H1 (cell line): ENCODE measurements around the gene CUEDC2. TPM values are rescaled to one million over a fixed set of nuclear protein-coding genes. Genes with fewer than 3 reads are reported as not detected.

Experiments used
- CEBPB ChIP-seq: IDR thresholded peaks from 2 replicates; pipeline ENCODE4 v1.6.1; 2012; ENCODE audit warnings: low read depth, low read length
- CHD2 ChIP-seq: IDR thresholded peaks from 2 replicates; pipeline ENCODE4 v1.6.1; 2012; ENCODE audit warnings: low read length, improper control_type of control experiment
- CHD7 ChIP-seq: fragments of 300-600 bp; sonication (generic); IDR thresholded peaks from 2 replicates; pipeline ENCODE4 v1.7.1; 2012; ENCODE audit warnings: low read length, moderate library complexity, mild to moderate bottlenecking, inconsistent platforms; ENCODE audit not compliant: insufficient replicate concordance
- HDAC6 ChIP-seq: IDR thresholded peaks from one replicate; pipeline ENCODE4 v1.7.1; 2012; ENCODE audit warnings: low read depth, mild to moderate bottlenecking, inconsistent platforms, low read length, moderate library complexity
- SP1 ChIP-seq: IDR thresholded peaks from 2 replicates; pipeline ENCODE4 v1.6.1; 2011; ENCODE audit warnings: low read depth, low read length
- YY1 ChIP-seq: IDR thresholded peaks from 2 replicates; pipeline ENCODE4 v1.6.1; 2011; ENCODE audit warnings: low read depth, mild to moderate bottlenecking, low read length
- polyA plus RNA-seq, 7 experiments: library from polyadenylated mRNA; depleted of rRNA in 3 of 7; stranded (reverse) in 5 of 7; unstranded in 2 of 7; fragments of >200 nt in 5 of 7; fragments of 200-250 nt in 2 of 7; gene quantifications; 1 replicate in 5 of 7; 2 replicates in 1 of 7; 4 replicates in 1 of 7; pipeline versions ENCODE4 v1.2.1 to v1.2.3, GENCODE V29; 2011 to 2013; ENCODE audit warnings: missing spikeins in 2 of 7, mixed read lengths in 2 of 7
- total RNA-seq: library from RNA; stranded (reverse); fragmentation: NEBNext Ultra II Directional; extraction: Animal tissue kit (Norgen Biotek cat#: 25700); gene quantifications from 2 replicates; pipeline ENCODE4 v1.2.1, GENCODE V29; 2021

Gene CUEDC2
- total and polyA plus RNA-seq, 2 of the 8 experiments (the other 6 are each of a cell fraction or from before 2014, with no cell fraction given): 41.7 to 55.2 TPM

- TF ChIP-seq CHD7: no peak
- TF ChIP-seq CHD2: no peak
- TF ChIP-seq YY1: no peak
- TF ChIP-seq CEBPB: no peak
- TF ChIP-seq HDAC6: no peak
- no peak for TF ChIP-seq SP1
- TF ChIP-seq, all 59 proteins: peak for 0
Observed at GRCh38 chr10:102402512-102402896, 29.9 kb downstream of the CUEDC2 start (continued).
